HG02678 (cell line): ENCODE results near the gene GDAP1L1.

Experiments
- ATAC-seq: cut with Tn5 transposase; IDR thresholded peaks from one replicate; pipeline ENCODE4 v1.9.1; 2021; ENCODE audit warnings: mild to moderate bottlenecking, moderate library complexity; ENCODE audit not compliant: unreplicated experiment

GDAP1L1 gene

DNA sequence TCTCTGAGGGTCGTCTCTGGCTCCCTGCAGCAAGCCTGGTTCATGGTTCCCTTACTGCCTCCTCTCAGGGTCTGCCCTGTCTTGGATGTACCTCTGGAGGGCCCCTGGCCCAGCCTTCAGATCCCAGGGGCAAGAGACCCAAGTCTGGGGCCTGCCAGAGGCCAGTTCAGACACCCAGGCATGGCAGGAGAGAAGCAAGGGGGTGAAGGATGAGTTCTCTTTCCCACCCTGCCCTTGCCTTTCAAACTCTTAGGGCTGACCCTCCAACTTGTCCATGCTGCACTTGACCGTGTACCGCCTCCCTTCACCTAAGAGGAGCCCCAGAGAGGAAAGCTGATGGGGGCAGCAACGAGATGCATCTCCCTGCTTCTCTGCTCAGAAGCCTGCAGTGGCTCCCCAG lies 4.2 kb downstream of the GDAP1L1 start:
- ATAC-seq = no peak

DNA sequence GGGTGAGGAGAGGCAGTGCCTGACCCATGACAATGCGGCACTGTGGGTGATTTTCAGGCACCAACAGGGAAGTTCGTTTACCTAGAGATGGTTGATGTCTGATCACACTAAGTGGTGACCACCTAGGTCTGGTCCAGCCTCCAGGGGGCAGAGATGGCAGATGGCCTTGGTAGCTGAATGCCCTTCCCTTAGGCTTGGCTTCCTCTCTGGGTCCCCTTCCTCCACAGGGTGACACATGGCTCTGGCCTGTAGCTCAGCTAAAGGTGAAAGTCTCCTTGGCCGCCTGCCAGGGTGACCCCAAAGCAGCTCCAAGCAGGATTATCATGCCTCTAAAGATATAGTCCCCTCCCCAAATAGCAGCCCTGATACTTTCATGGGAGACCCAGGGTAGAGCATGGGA lies 6.4 kb downstream of the GDAP1L1 start:
- no peak for ATAC-seq

DNA sequence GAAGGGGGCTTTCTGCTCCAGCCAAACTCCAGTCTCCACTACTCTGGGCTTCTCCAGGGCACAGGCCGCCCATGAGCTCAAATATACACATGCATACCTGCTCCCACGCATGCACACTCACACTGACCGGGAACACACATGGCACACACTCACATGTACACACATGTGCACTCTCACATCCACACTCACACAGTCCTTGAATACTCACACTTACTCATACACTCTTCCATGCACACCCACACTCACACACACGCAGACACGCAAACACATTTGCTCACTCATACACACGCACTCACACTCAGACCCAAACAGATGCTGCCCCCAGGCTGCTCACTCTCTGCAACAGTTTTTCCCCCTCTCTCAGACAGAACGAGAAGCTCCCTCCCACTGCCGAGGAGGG lies 7.0 kb downstream of the GDAP1L1 start:
- no peak for ATAC-seq

DNA sequence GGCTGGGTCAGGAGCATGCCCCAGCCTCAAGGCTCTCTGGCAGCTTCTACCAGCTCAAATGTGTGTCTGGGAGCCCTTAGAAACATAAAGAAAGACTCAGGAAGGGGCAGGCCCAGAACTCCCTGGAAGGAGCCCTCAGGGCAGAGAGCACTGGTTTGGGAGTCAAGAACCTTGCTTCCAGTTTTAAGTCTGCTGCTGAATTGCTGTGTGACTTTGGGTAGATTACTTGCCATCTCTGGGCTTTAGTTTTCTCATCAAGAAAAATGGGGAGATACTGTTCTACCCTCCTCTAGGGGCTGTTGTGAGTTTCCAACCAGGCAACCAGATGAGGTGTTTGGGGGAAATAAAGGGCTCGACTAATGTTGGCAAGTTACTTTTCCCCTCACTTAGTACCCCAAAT lies 8.8 kb downstream of the GDAP1L1 start:
- ATAC-seq = no peak

DNA sequence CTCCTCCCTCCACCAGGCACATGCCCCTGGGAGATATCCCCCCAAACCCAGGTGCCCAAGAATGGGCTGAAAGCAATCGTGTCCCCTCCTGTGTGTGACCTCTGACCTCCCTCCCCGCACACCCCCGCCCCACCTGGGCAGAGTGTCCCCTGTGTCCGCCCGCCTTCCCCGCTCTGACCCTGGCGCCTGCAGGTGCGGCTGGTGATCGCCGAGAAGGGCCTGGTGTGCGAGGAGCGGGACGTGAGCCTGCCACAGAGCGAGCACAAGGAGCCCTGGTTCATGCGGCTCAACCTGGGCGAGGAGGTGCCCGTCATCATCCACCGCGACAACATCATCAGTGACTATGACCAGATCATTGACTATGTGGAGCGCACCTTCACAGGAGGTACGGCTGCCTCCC lies 9.9 kb downstream of the GDAP1L1 start:
- ATAC-seq = no peak

DNA sequence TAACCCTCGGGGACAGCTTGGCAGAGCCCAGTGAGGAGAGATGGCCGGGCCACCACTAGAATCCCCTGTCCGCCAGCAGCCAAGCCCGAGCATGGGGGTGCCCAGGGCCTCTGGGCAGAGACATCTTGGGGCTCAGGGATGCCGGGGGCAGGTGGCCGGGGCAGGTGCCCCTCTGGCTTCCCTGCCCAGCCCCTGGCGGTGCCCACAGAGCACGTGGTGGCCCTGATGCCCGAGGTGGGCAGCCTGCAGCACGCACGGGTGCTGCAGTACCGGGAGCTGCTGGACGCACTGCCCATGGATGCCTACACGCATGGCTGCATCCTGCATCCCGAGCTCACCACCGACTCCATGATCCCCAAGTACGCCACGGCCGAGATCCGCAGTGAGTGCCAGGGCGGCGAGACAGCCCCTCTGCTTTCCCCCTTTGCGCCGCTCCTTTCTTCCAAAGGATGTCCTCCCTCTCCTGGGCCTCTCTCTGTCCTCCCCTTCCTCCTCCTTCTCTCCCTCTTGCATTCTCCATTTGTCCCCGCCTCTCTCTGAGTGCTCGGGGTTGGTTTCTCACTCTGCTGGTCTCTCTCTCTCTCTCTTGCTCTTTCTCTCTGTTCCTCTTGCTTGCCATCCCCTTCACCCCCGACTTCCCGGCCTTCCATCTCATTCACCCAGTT lies 11.2 kb downstream of the GDAP1L1 start:
- no peak for ATAC-seq

DNA sequence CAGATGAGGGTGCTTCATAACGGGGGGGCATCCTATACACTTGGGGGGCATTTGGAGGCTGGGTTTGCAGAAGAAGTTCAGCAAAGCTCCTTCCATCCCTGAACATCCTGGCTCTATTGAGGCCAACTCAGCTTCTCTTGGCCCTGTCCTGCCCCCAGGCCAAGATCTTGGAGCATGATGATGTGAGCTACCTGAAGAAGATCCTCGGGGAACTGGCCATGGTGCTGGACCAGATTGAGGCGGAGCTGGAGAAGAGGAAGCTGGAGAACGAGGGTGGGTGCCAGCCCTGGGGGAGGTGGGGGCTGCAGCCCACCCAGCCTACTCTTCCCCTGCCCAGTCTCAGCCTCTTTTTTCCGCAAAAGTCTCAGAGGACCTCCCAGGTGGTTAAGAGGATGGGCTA lies 17.2 kb downstream of the GDAP1L1 start:
- no peak for ATAC-seq

DNA sequence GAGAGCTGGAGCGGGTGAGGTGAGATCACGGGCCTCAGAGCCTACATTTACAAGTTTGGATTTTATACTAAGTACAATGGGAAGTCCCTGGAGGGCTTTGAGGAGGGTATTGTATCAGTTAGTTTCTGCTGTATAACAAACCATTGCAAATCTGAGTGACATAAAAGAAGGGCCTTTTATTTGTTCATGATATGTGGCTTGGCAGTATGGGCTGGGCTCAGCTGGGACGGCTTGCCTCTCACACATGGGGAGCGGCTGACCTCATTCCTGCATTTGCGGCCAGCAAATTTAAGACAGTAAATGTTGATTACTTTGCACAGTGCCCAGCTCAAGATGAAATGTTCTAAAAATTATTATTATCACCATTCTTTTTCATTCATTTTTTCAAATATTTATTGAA lies 21.7 kb downstream of the GDAP1L1 start:
- no peak for ATAC-seq

DNA sequence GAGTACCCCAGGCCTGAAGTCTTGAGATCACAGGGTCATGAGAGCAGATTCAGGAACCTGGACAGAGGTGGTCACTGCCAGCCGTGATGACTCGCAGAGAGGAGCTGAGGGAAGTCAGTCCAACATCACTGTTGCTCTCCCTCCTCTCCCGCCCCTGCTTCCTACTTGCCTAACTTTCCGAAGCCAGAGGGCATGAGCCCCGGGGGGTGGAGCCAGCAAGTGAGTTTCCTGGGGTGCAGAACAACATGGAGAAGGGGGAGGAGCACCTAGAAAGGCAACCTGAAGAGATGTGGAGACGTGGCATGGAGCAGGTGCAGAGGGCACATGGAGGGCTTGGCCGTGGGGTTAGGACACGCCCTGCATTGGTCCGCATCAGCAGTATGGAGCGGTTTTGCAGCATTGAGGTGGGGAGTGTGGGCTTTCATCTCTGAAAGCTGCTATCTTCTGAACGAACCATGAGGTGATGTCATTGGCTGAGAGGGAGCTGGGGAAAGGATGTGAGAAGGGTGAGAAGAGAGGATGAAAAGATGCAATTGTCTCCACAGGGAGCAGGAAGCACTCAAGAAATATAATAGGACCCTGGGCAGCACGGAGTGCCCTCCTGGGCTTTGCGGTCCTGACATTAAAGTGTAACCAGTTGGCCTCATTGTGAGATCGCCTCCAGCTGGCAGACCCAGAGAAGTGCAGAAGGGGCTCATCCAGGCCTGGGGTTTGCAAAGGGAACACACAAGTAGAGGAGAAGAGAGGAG lies 25.0 kb downstream of the GDAP1L1 start:
- ATAC-seq = no peak

DNA sequence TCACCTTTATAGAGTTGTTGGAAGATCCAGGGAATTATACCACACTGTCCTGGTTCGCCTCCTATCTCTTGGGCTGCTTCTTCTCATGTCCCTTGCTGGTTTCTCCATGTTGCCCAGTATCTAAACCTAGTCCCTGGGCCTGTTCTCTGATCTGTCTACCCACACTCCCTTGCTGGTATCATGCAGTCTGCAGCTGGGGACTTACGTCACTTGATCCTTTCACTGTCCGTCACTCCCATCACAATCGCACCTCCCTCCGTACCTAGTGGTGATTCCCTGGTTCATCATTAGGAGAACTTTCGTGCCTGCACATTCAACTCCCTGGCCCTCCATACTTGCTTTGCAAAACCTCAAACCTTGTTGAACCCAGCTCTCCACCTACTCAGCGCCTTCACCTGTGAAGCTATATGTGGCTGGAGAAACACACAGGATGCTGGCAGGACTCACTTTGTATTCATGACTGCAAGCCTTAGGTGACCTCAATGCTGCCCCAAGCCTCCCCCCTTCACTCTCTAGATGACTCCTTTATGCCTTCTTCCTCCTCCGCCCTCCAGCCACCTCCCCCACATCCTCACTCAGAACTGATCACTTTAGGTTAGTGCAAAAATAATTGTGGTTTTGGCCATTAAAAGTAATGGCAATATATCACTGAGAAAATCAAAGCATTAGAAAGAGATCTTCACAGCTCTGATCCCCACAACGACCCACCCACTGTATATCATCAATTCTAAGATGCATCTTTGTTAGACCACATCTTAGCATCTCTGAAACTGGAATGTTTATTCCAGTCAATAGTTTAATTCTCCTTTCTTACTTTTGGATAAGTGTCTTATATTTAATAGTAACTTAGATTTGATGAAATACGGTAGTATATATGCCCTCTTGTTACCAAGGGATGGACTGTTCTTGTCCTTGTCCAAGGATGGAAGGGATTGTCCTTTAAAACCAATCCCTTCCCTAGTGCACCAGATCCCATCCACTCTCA lies 26.4 kb downstream of the GDAP1L1 start:
- no peak for ATAC-seq

DNA sequence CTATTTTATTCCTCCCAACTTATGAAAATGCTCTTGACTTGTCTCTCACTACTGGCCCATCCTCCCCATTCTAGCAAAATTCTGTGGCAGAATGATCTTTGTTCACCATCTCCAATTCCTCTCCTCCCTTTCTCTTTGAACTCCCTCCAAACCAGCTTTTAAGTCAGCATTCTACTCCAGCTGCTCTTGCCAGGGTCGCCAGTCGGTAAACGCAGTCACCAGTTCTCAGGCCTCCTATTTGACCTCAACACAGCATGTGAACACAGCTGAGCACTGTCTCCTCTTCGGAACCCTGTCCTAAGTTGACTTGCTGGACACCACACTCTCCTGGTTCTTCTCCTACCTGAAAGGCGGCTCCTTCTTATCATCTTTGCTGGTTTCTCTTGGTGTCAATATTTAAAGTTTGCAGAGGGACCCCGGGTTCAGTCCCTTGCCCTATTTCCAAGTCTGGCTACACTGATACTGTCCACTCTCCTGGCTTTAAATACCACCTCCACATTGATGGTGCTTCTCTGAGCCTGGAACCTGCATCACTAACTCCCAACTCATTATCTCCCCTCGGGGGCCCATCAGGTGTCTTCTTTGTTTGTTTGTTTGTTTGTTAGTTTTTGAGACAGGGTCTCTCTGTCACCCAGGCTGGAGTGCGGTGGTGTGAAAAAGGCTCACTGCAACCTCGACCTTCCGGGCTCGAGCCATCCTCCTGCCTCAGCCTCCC lies 27.4 kb downstream of the GDAP1L1 start:
- no peak for ATAC-seq

DNA sequence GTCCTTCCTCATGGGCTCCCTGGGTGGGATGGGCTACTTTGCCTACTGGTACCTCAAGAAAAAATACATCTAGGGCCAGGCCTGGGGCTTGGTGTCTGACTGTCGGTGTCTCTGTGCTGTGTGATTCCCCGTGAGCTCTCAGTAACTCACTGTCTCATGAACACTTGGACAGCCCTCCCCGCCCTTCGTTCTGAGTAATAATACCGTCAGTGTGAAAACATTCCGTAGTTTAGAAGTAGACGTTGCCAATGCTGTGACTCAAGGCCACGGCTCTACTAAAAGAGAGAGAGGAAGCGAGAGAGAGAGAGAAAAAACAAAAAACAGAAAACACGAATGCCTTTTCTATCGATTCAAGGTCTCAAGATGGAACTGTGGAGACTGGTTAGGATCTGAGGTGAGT lies 32.1 kb downstream of the GDAP1L1 start:
- ATAC-seq = no peak

DNA sequence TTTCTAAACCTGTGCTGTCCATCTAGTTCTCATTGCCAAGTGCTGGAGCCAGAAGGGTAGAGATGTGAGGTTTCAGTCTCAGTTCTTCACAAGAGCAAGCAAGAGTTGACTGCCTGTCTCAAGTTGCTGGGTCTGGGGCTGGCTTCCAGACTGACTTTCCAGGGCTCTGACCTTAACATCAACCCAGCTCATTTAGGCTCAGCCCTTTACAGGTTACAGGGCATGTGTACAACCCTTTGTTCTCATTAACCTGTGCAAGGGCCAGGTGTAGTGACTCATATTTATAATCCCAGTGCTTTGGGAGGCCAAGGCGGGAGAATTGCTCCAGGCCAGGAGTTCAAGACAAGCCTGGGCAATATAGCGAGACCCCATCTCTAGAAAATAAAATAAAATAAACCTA lies 33.3 kb downstream of the GDAP1L1 start:
- no peak for ATAC-seq

DNA sequence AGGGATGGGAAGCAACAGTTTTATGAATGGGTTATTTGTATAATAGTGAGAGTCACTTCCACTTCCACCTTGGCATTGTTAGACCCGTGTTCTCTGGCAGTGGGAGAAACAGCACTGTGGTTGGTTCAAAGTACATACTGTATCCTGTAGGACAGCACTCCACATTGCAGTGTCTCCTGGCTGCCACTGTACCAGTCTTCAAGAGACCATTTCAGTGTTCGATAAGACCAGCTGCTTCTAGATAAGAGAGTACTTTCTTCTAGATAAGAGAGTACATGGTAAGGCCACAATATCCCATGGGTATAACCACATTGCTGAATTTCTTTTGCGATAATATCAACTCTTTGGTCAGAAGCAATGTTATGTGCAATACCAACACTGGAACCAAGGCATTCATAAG lies 35.1 kb downstream of the GDAP1L1 start:
- no peak for ATAC-seq

DNA sequence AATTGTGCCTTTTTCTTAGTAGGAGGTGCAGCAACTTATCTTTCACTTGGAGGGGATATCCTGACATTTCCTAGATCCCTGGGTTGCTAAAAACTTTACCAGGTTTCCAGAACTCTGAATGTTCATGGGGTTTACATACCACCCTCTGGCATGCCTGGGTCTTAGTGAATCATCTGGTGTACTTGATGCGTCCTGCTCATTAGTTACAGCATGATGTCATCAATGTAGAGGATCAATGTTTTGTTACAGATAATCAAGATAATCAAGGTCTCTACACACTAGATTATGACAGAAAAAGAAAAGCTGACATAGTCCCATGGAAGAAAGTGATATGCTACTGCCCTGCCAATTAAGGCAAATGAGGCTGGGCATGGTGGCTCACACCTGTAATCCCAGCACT lies 36.9 kb downstream of the GDAP1L1 start:
- ATAC-seq = no peak

DNA sequence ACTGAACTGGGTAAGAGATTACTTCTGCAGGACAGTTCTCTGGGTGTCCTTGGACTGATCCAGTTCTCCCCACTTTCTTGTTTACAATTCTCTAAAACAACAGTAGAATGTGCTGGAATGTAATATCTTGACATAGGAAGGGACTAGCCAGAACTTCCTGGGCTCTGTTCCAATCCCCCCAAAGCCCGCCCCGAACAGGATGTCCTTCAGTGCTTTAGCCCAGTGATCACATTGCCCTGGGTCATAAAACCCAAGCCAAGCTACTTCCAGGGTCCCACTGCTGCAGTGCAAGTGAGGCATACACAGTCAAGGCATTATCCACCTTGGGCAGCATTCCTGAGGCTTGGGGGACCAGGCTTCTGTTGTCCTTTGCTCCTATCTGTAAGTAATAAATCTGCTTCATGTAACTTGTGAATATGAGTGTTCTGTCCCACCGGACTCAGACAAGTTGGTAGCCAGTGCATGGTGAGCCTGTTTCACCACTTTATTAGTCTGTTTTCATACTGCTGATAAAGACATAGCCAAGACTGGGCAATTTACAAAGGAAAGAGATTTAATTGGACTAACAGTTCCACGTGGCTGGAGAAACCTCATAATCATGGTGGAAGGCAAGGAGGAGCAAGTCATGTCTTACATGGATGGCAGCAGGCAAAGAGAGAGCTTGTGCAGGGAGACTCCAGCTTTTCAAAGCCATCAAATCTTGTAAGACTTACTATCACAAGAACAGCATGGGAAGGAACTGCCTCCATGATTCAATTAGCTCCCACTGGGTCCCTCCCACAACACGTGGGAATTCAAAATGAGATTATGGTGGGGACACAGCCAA lies 40.4 kb downstream of the GDAP1L1 start:
- ATAC-seq = no peak

DNA sequence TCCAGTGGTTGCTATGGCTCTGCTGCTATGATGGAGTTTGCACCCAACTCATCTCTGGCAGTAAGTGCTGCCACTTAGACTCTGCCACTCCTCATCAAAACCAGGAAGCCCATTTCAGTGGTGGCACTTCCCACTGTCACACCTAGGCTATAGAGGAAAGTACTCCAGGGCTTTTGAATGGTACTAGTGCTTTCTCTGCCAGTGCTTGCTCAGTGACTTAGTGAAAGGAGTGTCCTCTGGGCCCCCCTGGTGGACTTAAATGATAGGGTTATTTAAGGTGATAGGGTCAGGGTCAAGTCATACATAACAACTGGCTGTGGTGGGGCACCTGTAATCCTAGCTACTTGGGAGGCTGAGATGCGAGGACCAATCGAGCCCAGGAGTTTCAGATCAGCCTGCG lies 41.1 kb downstream of the GDAP1L1 start:
- ATAC-seq = no peak

DNA sequence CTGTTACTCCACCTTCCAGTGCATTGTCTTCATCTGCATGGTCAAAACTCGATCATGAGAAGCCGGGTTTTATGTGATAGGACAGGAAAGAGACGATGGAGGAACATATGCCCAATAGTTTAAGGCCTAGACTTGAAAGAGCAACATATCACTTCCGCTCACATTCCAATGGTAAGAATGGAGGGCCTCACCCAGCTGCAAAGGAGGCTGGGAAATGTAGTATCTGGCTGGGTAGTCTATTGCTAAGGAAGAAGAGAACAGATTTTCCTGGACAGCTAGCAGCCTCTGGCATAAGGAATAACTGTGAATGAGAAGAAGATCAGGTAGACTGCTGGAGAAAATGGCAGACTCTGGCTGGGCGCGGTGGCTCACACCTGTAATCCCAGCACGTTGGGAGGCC lies 44.6 kb downstream of the GDAP1L1 start:
- ATAC-seq = no peak

DNA sequence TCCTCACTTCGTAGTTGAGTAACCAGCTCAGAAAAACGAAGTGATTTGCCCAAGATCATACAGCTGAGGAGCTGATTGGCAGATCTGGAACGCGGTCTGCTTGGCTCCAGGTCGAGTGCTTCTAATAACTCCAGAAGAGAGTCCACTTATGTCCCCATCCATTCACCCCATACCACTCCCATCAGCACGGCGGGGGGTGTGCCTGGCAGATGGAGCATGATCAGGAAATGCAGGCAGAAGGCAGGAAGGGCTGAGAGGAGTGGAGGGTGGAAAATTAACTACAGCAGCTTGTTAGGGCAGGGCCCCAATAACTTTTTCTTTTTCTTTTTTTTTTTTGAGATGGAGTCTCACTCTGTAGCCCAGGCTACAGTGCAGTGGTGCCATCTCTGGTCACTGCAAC lies 48.9 kb downstream of the GDAP1L1 start:
- ATAC-seq = no peak

DNA sequence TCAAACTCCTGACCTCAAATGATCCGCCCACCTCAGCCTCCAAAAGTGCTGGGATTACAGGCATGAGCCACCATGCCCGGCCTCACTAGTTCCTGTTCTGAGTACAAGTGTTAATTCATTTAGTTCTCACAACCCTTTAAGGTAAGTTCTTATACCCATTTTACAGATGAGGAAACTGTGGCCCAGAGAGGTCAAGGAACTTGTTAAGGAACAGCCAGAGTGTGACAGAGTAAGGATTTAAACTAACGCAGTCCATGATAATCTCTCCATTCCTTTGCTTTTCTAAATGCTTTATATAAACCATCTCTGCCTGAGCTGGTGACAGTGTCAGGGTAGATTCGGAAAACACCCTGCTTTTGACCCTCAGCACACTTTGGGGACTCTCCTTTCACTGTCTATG lies 50.6 kb downstream of the GDAP1L1 start:
- ATAC-seq = no peak
